Testis (tissue), 2 donors: Measurements from ENCODE around the gene APOBEC3F.

Experiments used
- CTCF ChIP-seq, 3 experiments: fragments of 450-650 bp in 2 of 3; fragments of 200-600 bp in 1 of 3; sonication (generic) in 1 of 3; IDR thresholded peaks; one replicate each; pipeline ENCODE4 v1.5.1; 2016 to 2019; ENCODE audit warnings: antibody characterized with exemption in 3 of 3, mild to moderate bottlenecking in 2 of 3, moderate library complexity in 1 of 3
- POLR2A ChIP-seq: fragments of 450-650 bp; IDR thresholded peaks from one replicate; pipeline ENCODE4 v1.6.1; 2017; ENCODE audit warnings: antibody characterized with exemption, mild to moderate bottlenecking, moderate library complexity

DNA sequence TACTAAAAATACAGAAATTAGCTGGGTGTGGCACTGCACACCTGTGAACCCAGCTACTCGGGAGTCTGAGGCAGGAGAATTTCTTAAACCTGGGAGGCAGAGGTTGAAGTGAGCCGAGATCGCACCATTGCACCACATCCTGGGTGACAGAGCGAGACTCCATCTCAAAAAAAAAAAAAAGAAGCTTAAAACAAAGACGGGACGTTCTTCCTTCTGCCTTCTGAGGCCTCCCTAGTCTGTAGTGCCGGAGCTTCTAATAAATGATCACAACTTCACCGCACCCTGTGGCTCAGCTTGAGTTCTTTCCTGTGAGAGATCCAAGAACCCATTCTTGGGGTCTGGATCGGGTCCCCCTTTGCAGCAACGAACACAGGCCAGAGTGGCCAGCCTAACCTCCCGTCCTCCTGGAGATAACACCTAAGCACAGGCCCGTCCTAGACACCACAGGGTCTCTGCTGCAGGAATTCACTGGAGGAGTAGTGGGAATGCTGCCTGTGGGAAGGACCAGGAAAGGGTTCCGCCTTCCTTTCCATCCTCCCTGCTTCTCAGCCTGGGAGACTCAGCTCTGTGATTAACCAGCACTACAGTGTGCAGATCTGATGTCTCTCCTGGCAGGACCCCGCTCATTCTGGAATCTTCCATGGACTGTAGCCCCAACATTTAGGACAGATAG is 54.2 kb downstream of the APOBEC3F start:
- TF ChIP-seq CTCF (IDR thresholded peaks at IDR 0.05) (no peak), POLR2A (no peak)
